Measurements from ENCODE around the gene VIPR2.

VIPR2 gene

GRCh38 chr7:158979635-158980351 lies 164.9 kb downstream of the VIPR2 start:
- no peak for DNase-seq

- DNase-seq = no peak
These were observed 165.6 kb downstream of the VIPR2 start for GRCh38 chr7:158979023-158979529.
